T-cell (primary cell): ENCODE measurements around the gene TRPM1. TPM values are rescaled to one million over a fixed set of nuclear protein-coding genes. Genes with fewer than 3 reads are reported as not detected.
A peak's percentile ranks its signal among the peaks of the same experiment; 100 is the strongest.

ENCODE experiments used
- ATAC-seq, 4 experiments: fragments of 200-7000 bp in 3 of 4; fragments of 150-1000 bp in 1 of 4; cut with Tn5 transposase; replicated peaks in 1 of 4; 1 replicate in 3 of 4; 2 replicates in 1 of 4; pipeline ENCODE4 v1.10.0; 2021; ENCODE audit warnings: moderate library complexity in 3 of 4, mild to moderate bottlenecking in 2 of 4, moderate number of reproducible peaks in 1 of 4
- CTCF ChIA-PET, 2 donors: fragments of 300-600 bp; sonication (Branson Sonifier 250); formaldehyde crosslinking; loops; one replicate each; lab custom pipeline; 2022; ENCODE audit warnings: antibody characterized with exemption in 2 of 2; lab: Charles Lee
- POLR2A ChIA-PET, 2 donors: fragments of 300-600 bp; sonication (Branson Sonifier 250); formaldehyde crosslinking; loops; one replicate each; lab custom pipeline; 2022; ENCODE audit warnings: antibody characterized with exemption in 2 of 2; lab: Charles Lee
- DNase-seq, 35 experiments: peaks; one replicate each; pipeline versions ENCODE4 v3.0.0 to v3.0.0-alpha.2; 2013 to 2023
- H3K27ac ChIP-seq: one replicate; pipeline ENCODE4 v1.5.1; 2013; ENCODE audit warnings: low read length
- H3K27me3 ChIP-seq, 2 experiments: replicated peaks in 1 of 2; 1 replicate in 1 of 2; 2 replicates in 1 of 2; pipeline versions ENCODE4 v1.6.1 to v1.7.0; 2013; ENCODE audit warnings: low read length in 1 of 2, mixed read lengths in 1 of 2; ENCODE audit not compliant: control insufficient read depth in 2 of 2, insufficient read depth in 2 of 2; ENCODE audit errors: extremely low read depth in 1 of 2
- H3K36me3 ChIP-seq, 2 donors: 1 replicate in 1 of 2; 2 replicates in 1 of 2; pipeline versions ENCODE4 v1.6.1 to v1.7.0; 2013; ENCODE audit warnings: low read length in 1 of 2; ENCODE audit not compliant: control insufficient read depth in 2 of 2, insufficient read depth in 1 of 2; ENCODE audit errors: extremely low read depth in 1 of 2
- H3K4me1 ChIP-seq, 2 experiments: 1 replicate in 1 of 2; 2 replicates in 1 of 2; pipeline versions ENCODE4 v1.6.1 to v1.7.0; 2013; ENCODE audit warnings: low read length in 2 of 2, mixed read lengths in 1 of 2; ENCODE audit not compliant: insufficient read depth in 2 of 2, control insufficient read depth in 1 of 2; ENCODE audit errors: extremely low read depth in 1 of 2
- H3K4me3 ChIP-seq, 2 donors: 1 replicate in 1 of 2; 2 replicates in 1 of 2; pipeline versions ENCODE4 v1.5.1 to v1.7.0; 2013; ENCODE audit warnings: mild to moderate bottlenecking in 2 of 2, low read length in 1 of 2, moderate library complexity in 1 of 2; ENCODE audit not compliant: control insufficient read depth in 1 of 2; ENCODE audit errors: extremely low read depth in 1 of 2
- H3K9me3 ChIP-seq: 2 replicates; pipeline ENCODE4 v1.7.0; 2013
- H3K27ac Mint-ChIP-seq, 2 donors: one replicate each; pipeline ENCODE4 v1.8.0; 2020 to 2021; ENCODE audit warnings: mild to moderate bottlenecking in 2 of 2, mixed read lengths in 2 of 2
- H3K27me3 Mint-ChIP-seq, 2 donors: one replicate each; pipeline ENCODE4 v1.8.0; 2021 to 2022; ENCODE audit warnings: mixed read lengths in 2 of 2
- H3K36me3 Mint-ChIP-seq: one replicate; pipeline ENCODE4 v1.8.0; 2021; ENCODE audit warnings: mixed read lengths
- H3K4me1 Mint-ChIP-seq, 3 donors: one replicate each; pipeline ENCODE4 v1.8.0; 2020 to 2022; ENCODE audit warnings: mixed read lengths in 3 of 3, mild to moderate bottlenecking in 1 of 3
- H3K4me3 Mint-ChIP-seq, 3 donors: one replicate each; pipeline ENCODE4 v1.8.0; 2020 to 2022; ENCODE audit warnings: mild to moderate bottlenecking in 3 of 3, mixed read lengths in 3 of 3, moderate library complexity in 3 of 3
- H3K9me3 Mint-ChIP-seq, 3 donors: one replicate each; pipeline ENCODE4 v1.8.0; 2020 to 2022; ENCODE audit warnings: mixed read lengths in 3 of 3
- WGBS: methylation state at CpG from one replicate; pipeline ENCODE4 v1.1.5; 2013; ENCODE audit warnings: missing lambda C conversion rate; ENCODE audit not compliant: insufficient coverage; 5-methylcytosine and 5-hydroxymethylcytosine counted together
- total RNA-seq, 35 experiments: library from RNA in 6 of 35; stranded (reverse) in 6 of 35; fragments of 120-200 nt in 1 of 35; gene quantifications; one replicate each; pipeline versions ENCODE4 v1.2.1 to v1.2.4 and lab custom pipeline; 2013 to 2026

The TRPM1 gene
- total RNA-seq, 5 donors from 2014 or later (not counting 1 experiment from before 2014, with no cell fraction given) = not detected

DNA sequence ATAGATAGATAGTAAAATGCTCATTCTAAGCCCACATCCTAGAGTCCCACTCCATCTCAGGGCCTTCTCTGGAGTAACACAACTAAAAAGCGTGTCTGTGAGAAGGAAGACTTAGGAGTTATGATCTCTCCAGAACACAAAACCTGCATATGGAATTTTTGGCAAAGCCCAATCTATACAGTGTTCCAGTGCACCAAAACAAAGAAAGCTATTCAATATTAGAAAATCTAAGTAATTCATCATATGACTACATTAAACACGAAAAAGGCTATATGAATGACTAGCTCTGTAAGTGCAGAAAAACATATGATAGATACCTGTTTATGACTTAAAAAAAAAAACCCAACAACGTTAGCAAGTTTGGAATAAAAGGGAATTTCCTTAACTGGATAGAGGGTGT is 137.8 kb downstream of the TRPM1 start:
- peaks cover 12 to 14% of the 10 kb centered on the region in 2 experiments for H3K4me1 ChIP-seq
- DNase-seq (no peak), ATAC-seq (no peak)
- no peak overlapping the region for H3K27ac ChIP-seq
- H3K27ac Mint-ChIP-seq = no peak overlapping the region
- H3K4me1 Mint-ChIP-seq = peaks cover 19 to 36% (median 21%) of the 10 kb centered on the region in 3 donors
- no peak overlapping the region for H3K4me3 Mint-ChIP-seq
- ChIA-PET POLR2A (interaction anchor here in 1 of 2 donors (0.6 to 1.1 kb wide), 2 partner anchors 14 to 17 kb away, joined by 3 to 5 read pairs; no protein-coding TSS in a partner anchor), CTCF (interaction anchor here in 1 of 2 donors (0.6 to 0.9 kb wide), 2 partner anchors 32 to 164 kb away, joined by 3 read pairs; no protein-coding TSS in a partner anchor)
- no peaks in the 10 kb centered on the region for H3K27me3 Mint-ChIP-seq
- peaks cover 0 to 45% of the 10 kb centered on the region in 2 donors for H3K36me3 ChIP-seq
- no peak overlapping the region for H3K4me3 ChIP-seq
- no peaks in the 10 kb centered on the region for H3K27me3 ChIP-seq
- H3K9me3 ChIP-seq = no peaks in the 10 kb centered on the region
- peaks cover 52% of the 10 kb centered on the region for H3K36me3 Mint-ChIP-seq
- H3K9me3 Mint-ChIP-seq = no peaks in the 10 kb centered on the region
- no CpG with 5 or more reads among the region's 3 CpGs for WGBS

DNA sequence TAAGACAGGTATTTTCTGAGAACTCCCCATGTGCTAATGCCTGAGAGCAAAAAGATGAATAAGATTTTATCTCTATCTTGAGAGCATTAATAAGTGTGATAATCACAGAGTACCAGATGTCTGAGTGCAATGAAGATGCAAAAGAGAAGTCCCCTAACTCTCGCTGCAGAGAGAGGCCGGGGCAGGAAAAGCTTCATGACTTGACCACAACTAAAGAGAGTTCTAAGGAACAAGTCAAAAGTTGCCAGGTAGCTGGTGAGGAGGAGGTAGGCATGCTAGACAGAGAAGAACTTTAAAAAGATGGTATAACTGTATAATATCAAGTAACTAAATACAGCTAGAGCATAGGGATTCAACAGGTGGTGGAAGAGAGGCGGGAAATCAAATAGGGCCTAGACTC is 138.9 kb downstream of the TRPM1 start:
- no peaks in the 10 kb centered on the region for H3K9me3 Mint-ChIP-seq
- CTCF ChIA-PET = interaction anchor here in 1 of 2 donors (0.9 kb wide), 1 partner anchor 165 kb away, joined by 3 read pairs; no protein-coding TSS in a partner anchor
- Histone ChIP-seq H3K4me3 (no peak overlapping the region), H3K27me3 (no peaks in the 10 kb centered on the region), H3K4me1 (peaks cover 11 to 12% of the 10 kb centered on the region in 2 experiments), H3K36me3 (peaks cover 0 to 51% of the 10 kb centered on the region in 2 donors), H3K9me3 (no peaks in the 10 kb centered on the region), H3K27ac (no peak overlapping the region)
- no CpG with 5 or more reads among the region's 3 CpGs for WGBS
- H3K4me3 Mint-ChIP-seq = peak overlapping the region in 1 of 3 donors; percentile 28
- ATAC-seq = peak in 3 of 4 experiments; percentile 35 to 70 (median 66)
- H3K27ac Mint-ChIP-seq = peak overlapping the region in 1 of 2 donors; percentile 40
- peak in 1 of 35 experiments; percentile 14 for DNase-seq
- POLR2A ChIA-PET = no interaction called here
- peaks cover 57% of the 10 kb centered on the region for H3K36me3 Mint-ChIP-seq
- H3K27me3 Mint-ChIP-seq = no peaks in the 10 kb centered on the region
- H3K4me1 Mint-ChIP-seq = peaks cover 17 to 36% (median 19%) of the 10 kb centered on the region in 3 donors

DNA sequence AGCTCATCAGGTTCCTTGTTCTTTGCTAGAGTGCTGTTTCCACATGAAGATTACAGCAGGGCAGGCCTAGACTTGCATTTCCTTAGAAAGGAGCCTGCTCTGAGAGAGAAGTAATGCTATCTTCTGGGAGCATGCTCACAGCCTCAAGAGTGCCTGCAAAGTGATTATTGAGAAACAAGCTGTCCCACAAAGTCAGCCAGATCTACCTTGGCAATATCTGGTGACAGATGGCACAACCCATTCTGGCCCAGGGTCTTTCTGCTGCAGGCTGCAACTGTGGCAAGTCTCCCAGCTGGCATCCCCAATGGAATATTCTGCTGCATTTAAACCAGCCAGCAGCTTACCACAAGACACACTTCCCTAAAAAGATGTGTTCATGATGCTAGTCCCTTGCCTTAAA is 139.4 kb downstream of the TRPM1 start:
- ATAC-seq = no peak
- ChIA-PET POLR2A (no interaction called here), CTCF (no interaction called here)

DNA sequence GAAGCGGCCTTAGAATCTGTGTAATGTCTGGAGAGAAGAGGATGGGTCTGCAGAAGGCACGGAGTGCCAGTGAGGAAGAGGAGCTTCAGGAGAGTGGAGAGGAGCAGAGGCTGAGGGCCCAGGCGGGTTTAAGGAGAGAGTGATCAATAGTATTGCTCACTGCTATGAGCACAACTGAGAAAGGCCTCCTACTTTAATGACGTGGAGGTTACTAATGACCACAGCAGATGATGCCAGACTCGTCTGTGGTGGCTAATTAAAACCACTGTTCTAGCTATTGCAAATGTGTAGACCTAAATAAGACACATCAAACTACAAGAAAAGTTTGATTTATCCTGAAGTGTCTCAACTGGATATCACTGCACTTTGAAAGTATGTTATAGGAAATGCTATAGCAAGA is 143.3 kb downstream of the TRPM1 start:
- peaks cover 70% of the 10 kb centered on the region for H3K36me3 Mint-ChIP-seq
- peaks cover 3 to 66% of the 10 kb centered on the region in 2 donors for H3K36me3 ChIP-seq

More for the DNA sequence above, 139.4 kb downstream of the TRPM1 start:
- Mint-ChIP-seq H3K4me3 (no peak overlapping the region), H3K27ac (no peak overlapping the region), H3K9me3 (no peaks in the 10 kb centered on the region), H3K27me3 (no peaks in the 10 kb centered on the region), H3K4me1 (peaks cover 17 to 36% (median 19%) of the 10 kb centered on the region in 3 donors), H3K36me3 (peaks cover 60% of the 10 kb centered on the region)
- peaks cover 0 to 55% of the 10 kb centered on the region in 2 donors for H3K36me3 ChIP-seq
- peaks cover 11 to 12% of the 10 kb centered on the region in 2 experiments for H3K4me1 ChIP-seq
- H3K27ac ChIP-seq = no peak overlapping the region
- no peak for DNase-seq
- H3K4me3 ChIP-seq = no peak overlapping the region
- no peaks in the 10 kb centered on the region for H3K9me3 ChIP-seq
- H3K27me3 ChIP-seq = no peaks in the 10 kb centered on the region

DNA sequence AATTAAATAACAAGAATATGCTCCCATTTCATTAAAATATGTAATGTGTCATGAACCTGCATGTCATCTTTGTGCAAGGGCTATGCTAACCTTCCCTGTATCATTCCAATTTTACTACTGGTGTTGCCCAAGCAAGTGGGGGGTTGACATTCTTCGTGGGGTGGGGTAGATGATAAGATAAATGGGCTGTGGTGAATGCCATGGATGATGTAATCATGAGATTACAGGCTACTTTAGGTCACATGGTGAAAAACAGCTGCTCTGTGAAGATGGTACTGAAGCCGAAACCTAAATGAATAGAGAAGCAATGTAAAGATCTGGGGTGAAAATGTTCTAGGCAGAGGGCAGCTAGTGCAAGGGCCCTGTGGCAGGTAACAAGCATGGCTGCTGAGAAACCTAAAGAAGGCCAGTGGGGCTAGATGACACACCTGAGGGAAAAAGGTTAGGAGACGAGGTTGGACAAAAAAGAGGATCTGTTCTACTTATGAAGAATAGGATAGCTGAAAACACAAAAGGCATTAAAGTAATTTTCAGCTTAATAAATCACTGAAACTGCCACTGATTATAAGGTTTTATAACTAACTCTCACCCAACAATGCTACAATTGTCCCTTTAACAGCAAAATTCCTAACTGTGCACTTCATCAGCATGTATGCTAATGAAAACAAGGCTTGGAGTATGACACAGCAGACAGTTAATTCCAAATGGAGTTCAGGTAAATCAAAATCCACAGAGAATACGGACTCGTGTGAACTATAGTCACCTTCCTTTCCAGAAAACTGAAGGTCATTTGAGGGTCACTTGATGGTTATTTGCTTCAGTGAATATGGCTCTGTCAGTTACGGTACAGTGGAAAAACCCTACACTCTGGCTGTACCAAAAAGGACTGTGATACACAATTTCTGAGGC is 145.1 kb downstream of the TRPM1 start:
- Histone ChIP-seq H3K4me3 (no peak overlapping the region), H3K27me3 (no peaks in the 10 kb centered on the region), H3K9me3 (no peaks in the 10 kb centered on the region), H3K36me3 (peaks cover 16 to 73% of the 10 kb centered on the region in 2 donors), H3K4me1 (no peaks in the 10 kb centered on the region), H3K27ac (no peak overlapping the region)
- Mint-ChIP-seq H3K4me3 (no peak overlapping the region), H3K27me3 (no peaks in the 10 kb centered on the region), H3K36me3 (peaks cover 77% of the 10 kb centered on the region), H3K9me3 (no peaks in the 10 kb centered on the region), H3K27ac (peak overlapping the region; percentile 6 to 34), H3K4me1 (peaks cover 0 to 4% (median 0%) of the 10 kb centered on the region in 3 donors)
- DNase-seq (no peak), ATAC-seq (no peak)
- ChIA-PET POLR2A (interaction anchor here (0.6 kb wide), 2 partner anchors 10 to 49 kb away, joined by 3 read pairs; no protein-coding TSS in a partner anchor), CTCF (no interaction called here)
- 100% methylated on average over 1 of the region's 6 CpGs for WGBS

More for the DNA sequence above, 143.3 kb downstream of the TRPM1 start:
- Histone ChIP-seq H3K27me3 (no peaks in the 10 kb centered on the region), H3K9me3 (no peaks in the 10 kb centered on the region), H3K27ac (no peak overlapping the region), H3K4me1 (peaks cover 9 to 11% of the 10 kb centered on the region in 2 experiments), H3K4me3 (no peak overlapping the region)
- no peaks in the 10 kb centered on the region for H3K9me3 Mint-ChIP-seq
- no peak for DNase-seq
- H3K27me3 Mint-ChIP-seq = no peaks in the 10 kb centered on the region
- ATAC-seq = no peak
- WGBS = 100% methylated on average over 4 of the region's 5 CpGs
- no peak overlapping the region for H3K27ac Mint-ChIP-seq
- peaks cover 5 to 22% (median 7%) of the 10 kb centered on the region in 3 donors for H3K4me1 Mint-ChIP-seq
- H3K4me3 Mint-ChIP-seq = no peak overlapping the region
- ChIA-PET POLR2A (no interaction called here), CTCF (no interaction called here)

DNA sequence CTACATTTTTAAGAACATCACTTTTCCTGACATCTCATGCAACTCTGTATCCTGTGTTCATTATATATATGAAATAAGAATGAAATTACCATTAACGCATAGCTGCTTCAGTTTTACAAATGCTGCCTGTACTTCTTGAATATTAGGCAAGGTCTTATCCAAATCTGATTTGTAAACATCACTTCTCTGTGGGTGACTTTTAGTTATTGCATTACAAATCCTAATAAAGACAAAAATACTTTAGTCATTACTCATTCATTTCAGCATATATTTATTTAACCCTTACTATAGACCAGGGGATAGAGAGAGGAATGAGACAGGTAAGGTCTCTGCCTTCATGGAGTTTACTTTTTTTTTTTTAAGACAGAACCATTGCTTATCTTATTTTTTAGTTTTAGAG is 146.9 kb downstream of the TRPM1 start:
- no peaks in the 10 kb centered on the region for H3K4me1 ChIP-seq
- Mint-ChIP-seq H3K4me1 (no peaks in the 10 kb centered on the region), H3K4me3 (no peak overlapping the region), H3K27ac (peak overlapping the region in 1 of 2 donors; percentile 22), H3K27me3 (no peaks in the 10 kb centered on the region), H3K36me3 (peaks cover 81% of the 10 kb centered on the region), H3K9me3 (no peaks in the 10 kb centered on the region)
- ChIA-PET POLR2A (no interaction called here), CTCF (no interaction called here)
- no peaks in the 10 kb centered on the region for H3K27me3 ChIP-seq
- H3K27ac ChIP-seq = no peak overlapping the region
- H3K4me3 ChIP-seq = no peak overlapping the region
- no CpG with 5 or more reads among the region's 1 CpG for WGBS
- ATAC-seq = no peak
- DNase-seq = no peak
- H3K9me3 ChIP-seq = peaks cover 2% of the 10 kb centered on the region
- peaks cover 16 to 79% of the 10 kb centered on the region in 2 donors for H3K36me3 ChIP-seq
